Measurements from ENCODE around the gene AFM. TPM values are rescaled to one million over a fixed set of nuclear protein-coding genes. Genes with fewer than 3 reads are reported as not detected.

Gene AFM
- total RNA-seq, 1 experiment from 2014 or later = 2.5 TPM

DNA sequence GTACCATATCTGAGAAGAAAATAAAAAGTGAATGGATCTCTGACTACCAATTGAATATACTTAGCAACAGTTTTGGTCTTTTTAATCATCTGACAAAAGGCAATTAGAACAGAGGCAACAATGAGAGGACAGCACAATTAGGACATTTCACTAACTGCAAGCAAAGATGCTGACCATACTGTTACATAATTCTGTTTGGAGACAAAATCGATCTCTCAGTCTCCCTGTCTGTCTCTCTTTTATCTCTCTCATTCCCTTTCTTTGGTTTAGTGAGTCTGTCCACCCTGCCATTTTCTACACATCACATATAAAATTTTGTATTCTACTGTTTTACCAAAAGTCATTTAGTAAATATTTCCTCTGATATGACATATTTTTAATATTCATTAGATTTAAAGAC lies 2.2 kb upstream of the AFM start:
- no peak overlapping the region for H3K4me3 Mint-ChIP-seq (ENCODE audit: unreplicated experiment)
- peaks cover 6% of the 10 kb centered on the region for H3K4me1 Mint-ChIP-seq (ENCODE audit: low read depth, unreplicated experiment)
- H3K27me3 ChIP-seq (replicated peaks; ENCODE audit: control insufficient read depth, insufficient read depth, low read length) = no peaks in the 10 kb centered on the region
- H3K4me3 ChIP-seq (ENCODE audit: low read depth, low read length) = no peak overlapping the region
- POLR2A ChIA-PET = no interaction called here
- DNase-seq = no peak
- no peaks in the 10 kb centered on the region for H3K36me3 Mint-ChIP-seq (ENCODE audit: insufficient read depth, unreplicated experiment)
- H3K27me3 Mint-ChIP-seq (ENCODE audit: insufficient read depth, unreplicated experiment) = no peaks in the 10 kb centered on the region
- no peak overlapping the region for H3K27ac Mint-ChIP-seq (ENCODE audit: unreplicated experiment)
- H3K36me3 ChIP-seq (ENCODE audit: control insufficient read depth, insufficient read depth, low read length) = no peaks in the 10 kb centered on the region
- CTCF ChIA-PET = no interaction called here
- H3K9me3 Mint-ChIP-seq (ENCODE audit: unreplicated experiment) = peaks cover 18% of the 10 kb centered on the region
- intact Hi-C loops (cut with micrococcal nuclease; ENCODE audit: unreplicated experiment) = no loop called here
- BruUV-seq (replicated peaks) = no TSS peak
- H3K9me3 ChIP-seq = peaks cover 9% of the 10 kb centered on the region
- TF ChIP-seq CTCF (IDR thresholded peaks at IDR 0.05; ENCODE audit: insufficient read depth in 1 of 2, low read depth in 1 of 2, low read length in 1 of 2, severe bottlenecking in 1 of 2, unreplicated experiment in 1 of 2) = no peak
- H3K4me1 ChIP-seq = peaks cover 15% of the 10 kb centered on the region

- ChIA-PET CTCF (interaction anchor here (0.9 kb wide), 1 partner anchor 144 kb away, joined by 3 read pairs; no protein-coding TSS in a partner anchor), POLR2A (no interaction called here)
- Mint-ChIP-seq H3K4me3 (ENCODE audit: unreplicated experiment) (no peak overlapping the region), H3K27me3 (ENCODE audit: insufficient read depth, unreplicated experiment) (no peaks in the 10 kb centered on the region), H3K4me1 (ENCODE audit: low read depth, unreplicated experiment) (peaks cover 24% of the 10 kb centered on the region), H3K36me3 (ENCODE audit: insufficient read depth, unreplicated experiment) (no peaks in the 10 kb centered on the region), H3K27ac (ENCODE audit: unreplicated experiment) (no peak overlapping the region), H3K9me3 (ENCODE audit: unreplicated experiment) (peaks cover 9% of the 10 kb centered on the region)
- Histone ChIP-seq H3K9me3 (no peaks in the 10 kb centered on the region), H3K36me3 (ENCODE audit: control insufficient read depth, insufficient read depth, low read length) (no peaks in the 10 kb centered on the region), H3K4me3 (ENCODE audit: low read depth, low read length) (no peak overlapping the region), H3K4me1 (peaks cover 37% of the 10 kb centered on the region), H3K27me3 (replicated peaks; ENCODE audit: control insufficient read depth, insufficient read depth, low read length) (no peaks in the 10 kb centered on the region)
- BruUV-seq (replicated peaks) = no TSS peak
- no peak for DNase-seq
- intact Hi-C loops (cut with micrococcal nuclease; ENCODE audit: unreplicated experiment) = no loop called here
- TF ChIP-seq CTCF (IDR thresholded peaks at IDR 0.05; ENCODE audit: insufficient read depth in 1 of 2, low read depth in 1 of 2, low read length in 1 of 2, severe bottlenecking in 1 of 2, unreplicated experiment in 1 of 2) = no peak
Measured at GRCh38 chr4:73485085-73485484, 3.5 kb downstream of the AFM start.

GRCh38 chr4:73485596-73485995 lies 4.1 kb downstream of the AFM start:
- Histone ChIP-seq H3K36me3 (ENCODE audit: control insufficient read depth, insufficient read depth, low read length) (no peaks in the 10 kb centered on the region), H3K4me3 (ENCODE audit: low read depth, low read length) (no peak overlapping the region), H3K4me1 (peaks cover 35% of the 10 kb centered on the region), H3K9me3 (no peaks in the 10 kb centered on the region), H3K27me3 (replicated peaks; ENCODE audit: control insufficient read depth, insufficient read depth, low read length) (no peaks in the 10 kb centered on the region)
- ChIA-PET POLR2A (no interaction called here), CTCF (no interaction called here)
- no peak for TF ChIP-seq CTCF (IDR thresholded peaks at IDR 0.05; ENCODE audit: insufficient read depth in 1 of 2, low read depth in 1 of 2, low read length in 1 of 2, severe bottlenecking in 1 of 2, unreplicated experiment in 1 of 2)
- Mint-ChIP-seq H3K27ac (ENCODE audit: unreplicated experiment) (no peak overlapping the region), H3K9me3 (ENCODE audit: unreplicated experiment) (peaks cover 9% of the 10 kb centered on the region), H3K27me3 (ENCODE audit: insufficient read depth, unreplicated experiment) (no peaks in the 10 kb centered on the region), H3K4me1 (ENCODE audit: low read depth, unreplicated experiment) (peaks cover 23% of the 10 kb centered on the region), H3K36me3 (ENCODE audit: insufficient read depth, unreplicated experiment) (no peaks in the 10 kb centered on the region), H3K4me3 (ENCODE audit: unreplicated experiment) (no peak overlapping the region)
- no peak for DNase-seq
- intact Hi-C loops (cut with micrococcal nuclease; ENCODE audit: unreplicated experiment) = no loop called here
- BruUV-seq (replicated peaks) = no TSS peak

Measured in Caco-2 (cell line).